SJCRH30 (cell line): Measurements from ENCODE around the gene LURAP1L. TPM values are rescaled to one million over a fixed set of nuclear protein-coding genes. Genes with fewer than 3 reads are reported as not detected.

ENCODE experiments used
- total RNA-seq: library from RNA; depleted of rRNA; stranded (reverse); fragments of >200 nt; shearing (Covaris generic); gene quantifications from 2 replicates; pipeline ENCODE4 v1.2.3, GENCODE V29; 2014; rRNA removed

Gene LURAP1L
- total RNA-seq, 1 experiment from 2014 or later, result 6.4 TPM

Other genes with a start within 250 kb of the LURAP1L start
- gene TYRP1, start 81.6 kb upstream of the LURAP1L start, total RNA-seq, result 0.04 and 0.05 TPM in 2 replicates